Measurements from ENCODE around the gene C21orf58. TPM values are rescaled to one million over a fixed set of nuclear protein-coding genes. Genes with fewer than 3 reads are reported as not detected.

Gene C21orf58
- total RNA-seq, 1 experiment from 2014 or later, result 15.3 TPM

DNA sequence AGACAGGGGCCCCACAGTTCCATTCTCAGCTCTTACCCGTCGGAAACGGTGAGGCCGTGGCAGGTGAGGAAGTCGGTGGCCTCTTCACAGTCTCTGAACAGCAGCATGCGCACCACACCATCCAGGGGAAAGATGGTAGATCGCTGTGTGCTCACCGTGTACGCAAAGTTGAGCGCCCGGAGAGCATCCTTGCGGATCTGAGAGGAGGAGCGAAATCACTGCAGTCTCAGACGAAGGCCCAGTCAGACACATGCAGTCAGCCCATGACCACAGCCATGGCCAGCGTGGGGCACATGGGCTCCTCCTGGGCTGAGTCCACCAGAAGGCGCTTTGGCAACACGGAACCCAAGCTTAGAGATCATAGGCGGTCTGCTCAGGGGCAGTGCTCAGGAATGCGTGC lies 56.7 kb downstream of the C21orf58 start:
- no peaks in the 10 kb centered on the region for H3K27me3 ChIP-seq (ENCODE audit: low read length)
- no peak overlapping the region for H3K4me2 ChIP-seq (ENCODE audit: low read length)
- H3K27ac ChIP-seq (ENCODE audit: low read length), result no peak overlapping the region
- no peaks in the 10 kb centered on the region for H3K9me2 ChIP-seq (replicated peaks; ENCODE audit: low read length)
- intact Hi-C loops (cut with micrococcal nuclease), result loop anchor here (10.0 kb wide), 1 partner anchor 58 kb away; the partner anchor contains the start of genes C21orf58 and PCNT
- peaks cover 57% of the 10 kb centered on the region for H3K36me3 ChIP-seq (ENCODE audit: low read depth, low read length)
- ChIA-PET POLR2A (ENCODE audit: unreplicated experiment) (no interaction called here), CTCF (no interaction called here)
- peaks cover 23% of the 10 kb centered on the region for H4K20me1 ChIP-seq (ENCODE audit: low read length)
- no peaks in the 10 kb centered on the region for H3K79me2 ChIP-seq (ENCODE audit: low read length)
- H3K9ac ChIP-seq (ENCODE audit: low read length), result no peak overlapping the region
- H3K4me3 ChIP-seq (ENCODE audit: low read length), result no peak overlapping the region
- BruUV-seq (replicated peaks), result no TSS peak
- ATAC-seq (no peak), DNase-seq (no peak)
- TF ChIP-seq EZH2 (IDR thresholded peaks at IDR 0.05; ENCODE audit: low read length, unreplicated experiment), result no peak
- TF ChIP-seq, protein P1, sequence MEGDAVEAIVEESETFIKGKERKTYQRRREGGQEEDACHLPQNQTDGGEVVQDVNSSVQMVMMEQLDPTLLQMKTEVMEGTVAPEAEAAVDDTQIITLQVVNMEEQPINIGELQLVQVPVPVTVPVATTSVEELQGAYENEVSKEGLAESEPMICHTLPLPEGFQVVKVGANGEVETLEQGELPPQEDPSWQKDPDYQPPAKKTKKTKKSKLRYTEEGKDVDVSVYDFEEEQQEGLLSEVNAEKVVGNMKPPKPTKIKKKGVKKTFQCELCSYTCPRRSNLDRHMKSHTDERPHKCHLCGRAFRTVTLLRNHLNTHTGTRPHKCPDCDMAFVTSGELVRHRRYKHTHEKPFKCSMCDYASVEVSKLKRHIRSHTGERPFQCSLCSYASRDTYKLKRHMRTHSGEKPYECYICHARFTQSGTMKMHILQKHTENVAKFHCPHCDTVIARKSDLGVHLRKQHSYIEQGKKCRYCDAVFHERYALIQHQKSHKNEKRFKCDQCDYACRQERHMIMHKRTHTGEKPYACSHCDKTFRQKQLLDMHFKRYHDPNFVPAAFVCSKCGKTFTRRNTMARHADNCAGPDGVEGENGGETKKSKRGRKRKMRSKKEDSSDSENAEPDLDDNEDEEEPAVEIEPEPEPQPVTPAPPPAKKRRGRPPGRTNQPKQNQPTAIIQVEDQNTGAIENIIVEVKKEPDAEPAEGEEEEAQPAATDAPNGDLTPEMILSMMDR (conservative IDR thresholded peaks at IDR 0.05; ENCODE audit: low read depth, low read length), result no peak
- H3K9me3 ChIP-seq (ENCODE audit: low read length), result no peaks in the 10 kb centered on the region
- H3K4me1 ChIP-seq (ENCODE audit: insufficient read depth, low read length), result peaks cover 18% of the 10 kb centered on the region
- H3F3A ChIP-seq (ENCODE audit: low read length, unreplicated experiment), result peaks cover 7% of the 10 kb centered on the region
- no peak overlapping the region for H2AFZ ChIP-seq (ENCODE audit: low read length)

- no peaks in the 10 kb centered on the region for H3K27me3 ChIP-seq (ENCODE audit: low read length)
- peaks cover 65% of the 10 kb centered on the region for H3K36me3 ChIP-seq (ENCODE audit: low read depth, low read length)
- peaks cover 7% of the 10 kb centered on the region for H3F3A ChIP-seq (ENCODE audit: low read length, unreplicated experiment)
- H3K79me2 ChIP-seq (ENCODE audit: low read length), result no peaks in the 10 kb centered on the region
- BruUV-seq (replicated peaks), result no TSS peak
- DNase-seq (no peak), ATAC-seq (no peak)
- H3K9me3 ChIP-seq (ENCODE audit: low read length), result no peaks in the 10 kb centered on the region
- H3K4me3 ChIP-seq (ENCODE audit: low read length), result no peak overlapping the region
- intact Hi-C loops (cut with micrococcal nuclease), result loop anchor here (10.0 kb wide), 1 partner anchor 59 kb away; the partner anchor contains the start of genes C21orf58 and PCNT
- no peak overlapping the region for H2AFZ ChIP-seq (ENCODE audit: low read length)
- no peak overlapping the region for H3K27ac ChIP-seq (ENCODE audit: low read length)
- TF ChIP-seq EZH2 (IDR thresholded peaks at IDR 0.05; ENCODE audit: low read length, unreplicated experiment) (no peak), EZH2phosphoT487 (IDR thresholded peaks at IDR 0.05; ENCODE audit: borderline replicate concordance, low read length) (no peak)
- TF ChIP-seq, protein P1 (conservative IDR thresholded peaks at IDR 0.05; ENCODE audit: low read depth, low read length), result no peak
- H4K20me1 ChIP-seq (ENCODE audit: low read length), result peaks cover 23% of the 10 kb centered on the region
- no peak overlapping the region for H3K4me2 ChIP-seq (ENCODE audit: low read length)
- ChIA-PET CTCF (no interaction called here), POLR2A (ENCODE audit: unreplicated experiment) (no interaction called here)
- H3K9me2 ChIP-seq (replicated peaks; ENCODE audit: low read length), result no peaks in the 10 kb centered on the region
- H3K9ac ChIP-seq (ENCODE audit: low read length), result no peak overlapping the region
- peaks cover 18% of the 10 kb centered on the region for H3K4me1 ChIP-seq (ENCODE audit: insufficient read depth, low read length)
Observed at GRCh38 chr21:46265736-46266525, 57.7 kb downstream of the C21orf58 start.

DNA sequence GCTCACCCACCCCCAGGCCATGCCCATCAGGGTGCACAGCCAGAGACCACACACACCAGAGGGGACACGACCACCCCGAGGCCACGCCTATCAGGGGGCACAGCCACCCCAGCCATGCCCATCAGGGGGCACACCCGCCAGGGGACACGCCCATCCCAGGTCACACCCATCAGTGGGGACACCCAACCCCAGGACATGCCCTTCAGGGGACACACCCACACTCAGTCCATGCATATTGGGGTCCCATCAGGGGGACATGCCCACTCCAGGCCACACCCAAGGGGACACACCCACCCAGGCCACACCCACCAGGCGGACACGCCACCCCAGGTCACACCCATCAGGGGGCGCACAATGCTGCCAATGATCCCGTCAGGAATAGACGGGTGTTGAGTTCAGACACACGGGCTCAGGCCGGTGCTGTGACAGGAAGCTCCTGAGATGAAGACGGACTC lies 59.0 kb downstream of the C21orf58 start:
- H3K27ac ChIP-seq (ENCODE audit: low read length), result no peak overlapping the region
- intact Hi-C loops (cut with micrococcal nuclease), result loop anchor here (10.0 kb wide), 1 partner anchor 60 kb away; the partner anchor contains the start of genes C21orf58 and PCNT
- no peak overlapping the region for H3K4me3 ChIP-seq (ENCODE audit: low read length)
- TF ChIP-seq EZH2 (IDR thresholded peaks at IDR 0.05; ENCODE audit: low read length, unreplicated experiment), result no peak
- TF ChIP-seq EZH2phosphoT487 (IDR thresholded peaks at IDR 0.05; ENCODE audit: borderline replicate concordance, low read length), result no peak
- TF ChIP-seq, protein P1 (conservative IDR thresholded peaks at IDR 0.05; ENCODE audit: low read depth, low read length), result no peak
- peaks cover 7% of the 10 kb centered on the region for H3K4me1 ChIP-seq (ENCODE audit: insufficient read depth, low read length)
- POLR2A ChIA-PET (ENCODE audit: unreplicated experiment), result no interaction called here
- no peaks in the 10 kb centered on the region for H3K9me3 ChIP-seq (ENCODE audit: low read length)
- H2AFZ ChIP-seq (ENCODE audit: low read length), result no peak overlapping the region
- BruUV-seq (replicated peaks), result no TSS peak
- H3K36me3 ChIP-seq (ENCODE audit: low read depth, low read length), result peaks cover 58% of the 10 kb centered on the region
- H3K27me3 ChIP-seq (ENCODE audit: low read length), result no peaks in the 10 kb centered on the region
- ATAC-seq (no peak), DNase-seq (no peak)
- no peak overlapping the region for H3K4me2 ChIP-seq (ENCODE audit: low read length)
- peaks cover 12% of the 10 kb centered on the region for H4K20me1 ChIP-seq (ENCODE audit: low read length)
- H3K9me2 ChIP-seq (replicated peaks; ENCODE audit: low read length), result no peaks in the 10 kb centered on the region
- H3K79me2 ChIP-seq (ENCODE audit: low read length), result no peaks in the 10 kb centered on the region
- CTCF ChIA-PET, result interaction anchor here (0.6 kb wide), 1 partner anchor 60 kb away, joined by 5 read pairs; no protein-coding TSS in a partner anchor
- H3F3A ChIP-seq (ENCODE audit: low read length, unreplicated experiment), result peaks cover under 1% of the 10 kb centered on the region
- no peak overlapping the region for H3K9ac ChIP-seq (ENCODE audit: low read length)
